ENCODE data around the gene CD46. TPM values are rescaled to one million over a fixed set of nuclear protein-coding genes. Genes with fewer than 3 reads are reported as not detected.
"Not testable (repeated sequence)": the region's sequence is repeated elsewhere in the genome, so short reads cannot be mapped to it uniquely, and the experiment has no call there.

Gene CD46
- polyA plus RNA-seq (ENCODE audit: insufficient read length in 4 of 4): 100 to 1,000 TPM; 300 to 374 (median 353) TPM

- peak; percentile 90 to 92 (median 91) for DNase-seq (ENCODE audit: low read depth in 4 of 4, low spot score in 3 of 4)
These were observed at the start of gene CD46 for GRCh38 chr1:207751790-207752455. TSS of gene CD46 (plus strand) at chr1:207752054. CDS start at chr1:207752213, 159 bp downstream.

GRCh38 chr1:207702317-207702716 lies 49.5 kb upstream of the CD46 start:
- DNase-seq (ENCODE audit: low read depth in 4 of 4, low spot score in 3 of 4): no peak

GRCh38 chr1:207703712-207704111 lies 48.1 kb upstream of the CD46 start:
- no peak for DNase-seq (ENCODE audit: low read depth in 4 of 4, low spot score in 3 of 4)

GRCh38 chr1:207708004-207708403 lies 43.9 kb upstream of the CD46 start:
- not testable (repeated sequence) for DNase-seq (ENCODE audit: low read depth in 4 of 4, low spot score in 3 of 4)

GRCh38 chr1:207711285-207711684 lies 40.6 kb upstream of the CD46 start:
- no peak for DNase-seq (ENCODE audit: low read depth in 4 of 4, low spot score in 3 of 4)

DNA sequence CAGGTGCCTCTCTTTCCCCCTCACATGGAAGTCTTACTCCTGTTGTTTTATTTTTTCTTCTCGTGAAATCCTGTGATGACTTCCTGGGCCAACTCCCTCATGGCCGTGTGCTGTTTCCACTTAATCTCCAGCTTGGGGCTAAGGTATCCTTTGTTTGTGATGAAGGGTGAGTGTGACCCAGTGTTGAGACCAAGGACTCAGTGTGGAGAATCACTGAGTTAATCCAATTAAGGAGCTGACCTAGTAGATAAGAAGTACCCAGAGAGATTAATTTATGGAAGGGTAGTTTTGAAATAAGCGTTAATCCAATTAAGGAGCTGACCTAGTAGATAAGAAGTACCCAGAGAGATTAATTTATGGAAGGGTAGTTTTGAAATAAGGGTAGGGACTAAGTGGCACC lies 39.2 kb upstream of the CD46 start:
- DNase-seq (ENCODE audit: low read depth in 4 of 4, low spot score in 3 of 4): not testable (repeated sequence)

- DNase-seq (ENCODE audit: low read depth in 4 of 4, low spot score in 3 of 4): no peak
These were observed 38.3 kb upstream of the CD46 start for GRCh38 chr1:207713529-207713928.

DNA sequence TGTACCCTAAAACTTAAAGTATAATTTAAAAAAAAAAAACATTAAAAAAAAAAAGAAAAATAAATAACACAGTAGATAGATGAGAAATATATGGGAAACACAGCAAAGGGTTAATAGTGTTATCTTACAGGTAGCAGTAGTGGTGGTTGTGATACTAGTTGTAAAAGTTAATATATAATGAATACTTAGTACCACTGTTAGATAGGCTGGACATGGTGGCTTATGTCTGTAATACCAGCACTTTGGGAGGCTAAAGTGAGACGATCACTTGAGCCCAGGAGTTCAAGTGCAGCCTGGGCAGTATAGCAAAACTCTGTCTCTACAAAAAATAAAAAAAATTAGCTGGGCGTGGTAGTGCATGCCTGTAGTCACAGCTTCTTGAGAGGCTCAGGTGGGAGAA lies 32.6 kb upstream of the CD46 start:
- DNase-seq (ENCODE audit: low read depth in 4 of 4, low spot score in 3 of 4): no peak

DNA sequence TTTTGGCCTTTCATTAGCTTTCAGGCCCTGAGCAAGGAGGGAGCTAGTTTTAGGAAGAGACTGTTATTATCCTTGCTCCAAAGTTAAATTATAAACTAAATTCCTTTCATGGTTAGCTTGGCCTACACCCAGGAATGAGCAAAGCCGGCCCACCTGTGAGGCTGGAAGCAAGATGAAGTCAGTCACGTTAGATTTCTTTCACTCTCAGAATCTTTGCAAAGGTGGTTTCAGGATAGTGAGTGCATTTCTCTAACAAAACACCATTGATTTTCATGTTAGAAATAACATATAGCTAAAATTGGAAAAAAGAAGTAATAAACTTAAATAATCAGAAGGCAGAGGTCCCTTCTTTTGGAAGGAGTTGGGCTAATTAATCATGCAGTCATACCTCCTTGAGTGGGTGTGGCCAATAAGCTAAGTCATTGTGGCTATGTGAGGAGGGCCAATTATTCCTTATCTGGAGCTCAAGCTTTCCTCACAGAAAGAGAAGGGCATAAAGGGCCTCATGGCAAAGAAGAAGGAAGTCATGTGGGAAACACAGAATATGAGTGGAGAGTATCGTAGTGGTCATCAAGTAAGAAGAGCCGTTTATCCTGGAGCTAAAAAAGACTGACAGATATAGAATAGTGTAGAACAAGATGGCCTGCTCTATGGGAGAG lies 23.5 kb upstream of the CD46 start:
- DNase-seq (ENCODE audit: low read depth in 4 of 4, low spot score in 3 of 4): not testable (repeated sequence)

- DNase-seq (ENCODE audit: low read depth in 4 of 4, low spot score in 3 of 4): not testable (repeated sequence)
These were observed 14.2 kb upstream of the CD46 start for GRCh38 chr1:207737503-207738157.

DNA sequence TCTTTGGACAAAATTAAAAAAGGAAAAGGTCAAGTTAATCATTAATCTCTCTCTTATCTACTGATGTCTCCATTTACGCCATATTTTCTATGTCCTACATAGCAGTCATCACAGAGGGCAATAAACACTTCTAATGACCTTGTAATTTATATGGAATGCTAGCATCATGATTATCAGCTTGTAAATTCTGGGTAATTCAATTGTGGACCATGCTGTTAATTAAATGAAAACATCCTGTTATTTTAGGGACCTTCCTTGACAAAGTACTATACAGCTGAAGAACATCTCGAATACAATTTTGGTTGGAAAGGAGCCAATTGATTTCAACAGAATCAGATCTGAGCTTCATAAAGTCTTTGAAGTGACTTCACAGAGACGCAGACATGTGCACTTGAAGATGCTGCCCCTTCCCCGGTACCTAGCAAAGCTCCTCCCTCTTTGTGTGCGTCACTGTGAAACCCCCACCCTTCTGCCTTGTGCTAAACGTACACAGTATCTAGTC lies 13.6 kb upstream of the CD46 start:
- DNase-seq (ENCODE audit: low read depth in 4 of 4, low spot score in 3 of 4): peak in 2 of 4 donors; percentile 23

GRCh38 chr1:207740207-207740606 lies 11.6 kb upstream of the CD46 start:
- no peak for DNase-seq (ENCODE audit: low read depth in 4 of 4, low spot score in 3 of 4)

DNA sequence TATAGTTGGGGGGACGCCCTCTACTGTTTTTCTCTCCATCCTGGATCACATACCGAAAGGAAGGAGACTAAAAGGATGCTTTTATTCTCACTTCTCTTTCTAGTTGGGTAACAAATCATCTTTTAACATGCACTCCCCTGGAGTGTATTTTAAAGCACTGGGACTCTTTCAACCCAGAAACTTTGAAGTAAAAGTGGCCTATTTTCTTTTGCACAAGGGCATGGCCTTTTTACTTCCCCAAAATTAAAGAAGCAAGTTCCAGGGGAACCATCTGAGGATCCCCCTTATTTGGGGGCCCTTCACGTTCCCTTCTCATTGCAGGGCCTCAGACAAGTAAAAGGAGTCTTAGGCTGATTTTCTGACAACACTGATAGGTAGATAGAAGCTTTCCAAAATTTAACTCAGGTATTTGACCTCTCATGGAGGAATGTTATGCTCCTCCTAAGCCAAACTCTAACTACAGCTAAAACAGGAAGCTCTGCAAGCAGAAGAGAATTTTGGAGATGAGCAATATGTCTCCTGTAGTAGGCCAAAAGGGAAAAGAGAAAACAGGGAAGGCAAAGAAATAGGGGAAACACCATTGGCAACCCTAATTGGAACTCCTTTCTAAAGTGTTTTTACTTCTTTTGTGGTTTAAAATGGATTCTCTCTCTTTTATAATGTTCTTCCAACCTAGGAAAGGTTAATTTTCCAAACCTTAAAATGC lies 8.9 kb upstream of the CD46 start:
- DNase-seq (ENCODE audit: low read depth in 4 of 4, low spot score in 3 of 4): no peak

GRCh38 chr1:207744000-207744534 lies 7.8 kb upstream of the CD46 start:
- no peak for DNase-seq (ENCODE audit: low read depth in 4 of 4, low spot score in 3 of 4)

GRCh38 chr1:207745285-207745684 lies 6.6 kb upstream of the CD46 start:
- DNase-seq (ENCODE audit: low read depth in 4 of 4, low spot score in 3 of 4): no peak

DNA sequence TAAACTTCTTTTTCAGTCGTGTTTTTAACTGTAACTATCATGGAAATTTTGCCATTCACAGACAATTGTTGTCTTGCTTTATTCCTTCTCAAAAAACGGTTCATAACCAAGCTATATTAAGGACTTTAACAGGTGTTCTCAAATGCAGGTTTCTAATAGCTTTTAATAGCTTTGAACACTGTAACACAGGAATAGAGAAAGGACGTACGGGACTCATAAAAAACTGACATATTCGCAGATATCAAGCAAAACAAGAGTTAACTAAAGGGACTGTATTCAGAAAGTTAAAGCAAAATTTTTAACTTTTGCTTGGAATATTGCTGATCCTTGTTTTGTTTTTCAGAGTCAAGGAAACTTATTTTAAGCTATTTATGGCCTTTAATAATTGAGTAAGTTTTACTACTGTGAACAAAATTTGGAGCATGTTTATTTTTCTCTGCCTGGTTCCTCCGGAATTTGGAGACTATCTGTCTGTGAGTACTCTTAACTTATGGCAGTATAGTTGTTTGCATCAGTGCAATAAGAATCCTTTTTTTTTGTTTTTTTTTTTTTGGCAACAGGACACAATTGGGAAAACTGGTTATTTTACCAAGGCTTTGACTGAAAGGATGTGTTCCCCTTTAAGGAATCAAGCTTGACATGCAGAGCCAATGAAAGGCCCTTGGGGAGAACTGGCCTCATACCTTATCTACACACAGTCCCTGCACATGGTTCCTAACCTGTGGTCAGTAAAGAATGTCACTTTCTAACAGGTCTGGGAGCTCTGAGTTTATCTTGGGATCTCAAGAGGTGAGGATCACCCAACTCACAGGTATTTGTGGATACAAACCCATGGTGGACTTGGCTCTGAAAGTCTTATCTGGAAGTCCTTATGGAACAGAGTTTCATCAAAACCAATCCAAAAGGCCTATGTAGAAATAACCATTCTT lies 5.8 kb upstream of the CD46 start:
- no peak for DNase-seq (ENCODE audit: low read depth in 4 of 4, low spot score in 3 of 4)

GRCh38 chr1:207747627-207748492 lies 4.0 kb upstream of the CD46 start:
- DNase-seq (ENCODE audit: low read depth in 4 of 4, low spot score in 3 of 4): no peak

GRCh38 chr1:207748737-207749528 lies 2.9 kb upstream of the CD46 start:
- DNase-seq (ENCODE audit: low read depth in 4 of 4, low spot score in 3 of 4): no peak

Measured in right renal pelvis (tissue), 4 donors.